Fibroblast of lung (primary cell): ENCODE results near the gene DUSP15.

Experiments used
- EZH2 ChIP-seq: IDR thresholded peaks from 2 replicates; pipeline ENCODE4 v1.5.1; 2012; ENCODE audit warnings: low read length, control low read depth, mild to moderate bottlenecking; ENCODE audit errors: missing control alignments
- TF ChIP-seq, protein P1 (sequence below), 2 donors: IDR thresholded peaks in 1 of 2; conservative IDR thresholded peaks in 1 of 2; 1 replicate in 1 of 2; 2 replicates in 1 of 2; pipeline ENCODE4 v1.5.1; 2011 to 2012; ENCODE audit warnings: low read length in 2 of 2, control low read depth in 1 of 2, inconsistent platforms in 1 of 2, low read depth in 1 of 2, mild to moderate bottlenecking in 1 of 2

DNA sequence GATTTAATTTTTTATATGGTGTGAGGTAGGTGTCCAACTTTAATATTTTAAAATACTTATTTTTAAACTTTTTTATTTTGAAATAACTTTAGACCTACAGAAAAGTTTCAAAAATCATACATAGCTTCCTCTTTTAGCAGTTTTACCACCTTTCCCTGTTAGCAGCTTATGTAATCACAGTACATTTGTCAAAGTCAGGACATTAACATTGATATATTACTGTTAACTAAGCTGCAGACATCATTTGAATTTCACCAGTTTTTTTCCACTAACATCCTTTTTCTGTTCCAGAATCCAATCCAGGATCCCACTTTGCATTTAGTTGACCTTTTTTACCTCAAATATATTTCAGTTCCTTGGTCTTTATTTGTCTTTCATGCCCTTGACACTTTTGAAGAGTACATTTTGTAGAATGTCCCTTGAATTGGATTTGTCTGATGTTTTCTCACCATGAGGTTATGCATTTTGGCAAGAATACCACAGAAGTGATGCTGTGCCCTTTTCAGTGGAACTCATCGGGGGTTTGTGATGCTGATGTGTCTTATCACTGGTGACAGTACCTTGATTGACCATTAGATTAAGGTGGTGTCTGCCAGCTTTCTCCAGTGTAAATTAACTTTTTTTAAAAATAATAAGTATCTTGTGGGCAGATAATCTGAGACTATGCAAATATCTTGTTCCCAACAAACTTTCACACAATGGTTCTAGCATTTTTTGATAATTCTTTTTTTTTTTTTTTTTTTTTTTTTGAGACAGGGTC is 33.5 kb upstream of the DUSP15 start:
- TF ChIP-seq, protein P1, sequence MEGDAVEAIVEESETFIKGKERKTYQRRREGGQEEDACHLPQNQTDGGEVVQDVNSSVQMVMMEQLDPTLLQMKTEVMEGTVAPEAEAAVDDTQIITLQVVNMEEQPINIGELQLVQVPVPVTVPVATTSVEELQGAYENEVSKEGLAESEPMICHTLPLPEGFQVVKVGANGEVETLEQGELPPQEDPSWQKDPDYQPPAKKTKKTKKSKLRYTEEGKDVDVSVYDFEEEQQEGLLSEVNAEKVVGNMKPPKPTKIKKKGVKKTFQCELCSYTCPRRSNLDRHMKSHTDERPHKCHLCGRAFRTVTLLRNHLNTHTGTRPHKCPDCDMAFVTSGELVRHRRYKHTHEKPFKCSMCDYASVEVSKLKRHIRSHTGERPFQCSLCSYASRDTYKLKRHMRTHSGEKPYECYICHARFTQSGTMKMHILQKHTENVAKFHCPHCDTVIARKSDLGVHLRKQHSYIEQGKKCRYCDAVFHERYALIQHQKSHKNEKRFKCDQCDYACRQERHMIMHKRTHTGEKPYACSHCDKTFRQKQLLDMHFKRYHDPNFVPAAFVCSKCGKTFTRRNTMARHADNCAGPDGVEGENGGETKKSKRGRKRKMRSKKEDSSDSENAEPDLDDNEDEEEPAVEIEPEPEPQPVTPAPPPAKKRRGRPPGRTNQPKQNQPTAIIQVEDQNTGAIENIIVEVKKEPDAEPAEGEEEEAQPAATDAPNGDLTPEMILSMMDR (conservative IDR thresholded peaks at IDR 0.05 in 1 of 2, IDR thresholded peaks at IDR 0.05 in 1 of 2; ENCODE audit: low read depth in 1 of 2, low read length in 2 of 2), result no peak
- no peak for TF ChIP-seq EZH2
